ENCODE results near the gene NAP1L4.

NAP1L4 gene

GRCh38 chr11:2917842-2918490 is 74.2 kb downstream of the NAP1L4 start:
- H3K4me3 ChIP-seq (ENCODE audit: low read depth in 1 of 5, low read length in 5 of 5): no peak overlapping the region
- no peak overlapping the region for H3K27ac ChIP-seq (ENCODE audit: low read depth, low read length)

DNA sequence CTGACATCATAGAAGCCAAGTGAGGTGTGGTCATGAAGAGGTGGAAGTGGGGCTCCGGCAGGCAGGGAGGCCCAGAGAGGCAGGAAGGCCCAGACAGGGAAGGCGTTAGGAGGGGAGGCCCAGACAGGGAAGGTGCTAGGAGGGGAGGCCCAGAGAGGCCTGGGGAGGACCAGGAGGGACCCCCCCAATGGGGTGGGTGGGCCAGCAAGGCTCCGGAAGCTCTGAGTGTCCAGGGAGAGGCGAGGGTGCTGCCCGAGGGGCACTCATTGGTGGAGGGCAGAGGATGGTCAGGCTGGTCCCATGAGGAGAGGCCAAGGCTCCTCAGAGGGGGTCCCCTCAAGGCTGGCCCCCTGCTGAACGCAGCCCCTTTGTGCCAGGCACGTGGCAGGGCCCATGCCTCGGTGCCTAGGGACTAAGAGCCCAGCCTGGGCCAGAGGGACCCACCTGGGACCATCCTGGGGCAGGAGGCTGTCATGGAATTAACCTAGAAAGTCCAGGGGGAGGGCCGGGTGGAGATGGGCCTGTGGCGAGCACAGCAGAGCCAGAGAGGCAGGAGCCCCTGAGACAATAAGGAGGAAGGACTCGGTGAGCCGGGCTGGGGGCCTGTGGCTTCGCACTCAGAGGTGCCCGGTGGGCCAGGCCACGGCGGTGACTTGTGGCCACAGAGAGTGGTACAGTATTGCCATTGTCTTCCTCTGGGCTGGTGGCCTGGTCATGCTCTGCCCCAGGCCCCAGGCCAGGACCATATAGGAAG is 75.1 kb downstream of the NAP1L4 start:
- Histone ChIP-seq H3K9me3 (ENCODE audit: control insufficient read depth in 5 of 5, low read length in 5 of 5) (no peaks in the 10 kb centered on the region), H3K4me1 (ENCODE audit: control insufficient read depth in 5 of 5, insufficient read depth in 5 of 5, low read length in 5 of 5) (no peaks in the 10 kb centered on the region), H3K27ac (ENCODE audit: low read depth, low read length) (no peak overlapping the region), H3K4me3 (ENCODE audit: low read depth in 1 of 5, low read length in 5 of 5) (no peak overlapping the region), H3K9ac (ENCODE audit: low read length in 5 of 5) (no peak overlapping the region), H3K27me3 (ENCODE audit: control insufficient read depth in 5 of 5, insufficient read depth in 4 of 5, low read length in 5 of 5) (peaks cover 0 to 2% (median 0%) of the 10 kb centered on the region in 5 donors), H3K36me3 (ENCODE audit: control insufficient read depth in 5 of 5, insufficient read depth in 5 of 5, low read length in 5 of 5) (no peaks in the 10 kb centered on the region)

More at GRCh38 chr11:2917842-2918490, 74.2 kb downstream of the NAP1L4 start:
- no peaks in the 10 kb centered on the region for H3K4me1 ChIP-seq (ENCODE audit: control insufficient read depth in 5 of 5, insufficient read depth in 5 of 5, low read length in 5 of 5)
- H3K27me3 ChIP-seq (ENCODE audit: control insufficient read depth in 5 of 5, insufficient read depth in 4 of 5, low read length in 5 of 5): peaks cover 0 to 2% (median 0%) of the 10 kb centered on the region in 5 donors
- no peaks in the 10 kb centered on the region for H3K9me3 ChIP-seq (ENCODE audit: control insufficient read depth in 5 of 5, low read length in 5 of 5)
- no peak overlapping the region for H3K9ac ChIP-seq (ENCODE audit: low read length in 5 of 5)
- no peaks in the 10 kb centered on the region for H3K36me3 ChIP-seq (ENCODE audit: control insufficient read depth in 5 of 5, insufficient read depth in 5 of 5, low read length in 5 of 5)

- H3K9me3 ChIP-seq (ENCODE audit: control insufficient read depth in 5 of 5, low read length in 5 of 5): no peaks in the 10 kb centered on the region
Observed at GRCh38 chr11:2916114-2916891, 75.8 kb downstream of the NAP1L4 start.

DNA sequence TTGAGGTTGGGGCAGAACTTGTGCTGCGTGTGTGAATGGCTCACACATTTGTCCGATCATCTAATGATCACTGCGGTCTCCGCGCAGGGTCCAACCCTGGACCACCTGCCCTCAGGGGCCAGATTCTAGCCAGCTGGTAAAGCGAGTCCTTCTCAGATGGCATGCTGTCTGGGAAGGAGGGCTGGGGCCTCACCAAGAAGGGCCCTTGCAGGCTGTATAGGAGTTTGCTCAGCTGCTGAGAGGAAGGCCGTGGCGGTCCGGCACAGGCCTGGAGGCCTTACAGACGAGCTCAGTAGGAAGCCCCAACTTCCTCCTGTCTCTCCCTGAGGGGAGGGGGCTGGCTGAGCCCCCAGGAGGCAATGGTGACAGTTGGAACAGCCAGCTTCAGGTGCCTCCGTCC is 76.7 kb downstream of the NAP1L4 start:
- no peak overlapping the region for H3K9ac ChIP-seq (ENCODE audit: low read length in 5 of 5)
- no peak overlapping the region for H3K4me3 ChIP-seq (ENCODE audit: low read depth in 1 of 5, low read length in 5 of 5)
- no peaks in the 10 kb centered on the region for H3K36me3 ChIP-seq (ENCODE audit: control insufficient read depth in 5 of 5, insufficient read depth in 5 of 5, low read length in 5 of 5)
- no peak overlapping the region for H3K27ac ChIP-seq (ENCODE audit: low read depth, low read length)
- H3K9me3 ChIP-seq (ENCODE audit: control insufficient read depth in 5 of 5, low read length in 5 of 5): no peaks in the 10 kb centered on the region
- peaks cover 0 to 2% (median 0%) of the 10 kb centered on the region in 5 donors for H3K27me3 ChIP-seq (ENCODE audit: control insufficient read depth in 5 of 5, insufficient read depth in 4 of 5, low read length in 5 of 5)
- no peaks in the 10 kb centered on the region for H3K4me1 ChIP-seq (ENCODE audit: control insufficient read depth in 5 of 5, insufficient read depth in 5 of 5, low read length in 5 of 5)

More at GRCh38 chr11:2916114-2916891, 75.8 kb downstream of the NAP1L4 start:
- H3K4me3 ChIP-seq (ENCODE audit: low read depth in 1 of 5, low read length in 5 of 5): no peak overlapping the region
- no peak overlapping the region for H3K9ac ChIP-seq (ENCODE audit: low read length in 5 of 5)
- peaks cover 0 to 2% (median 0%) of the 10 kb centered on the region in 5 donors for H3K27me3 ChIP-seq (ENCODE audit: control insufficient read depth in 5 of 5, insufficient read depth in 4 of 5, low read length in 5 of 5)
- H3K36me3 ChIP-seq (ENCODE audit: control insufficient read depth in 5 of 5, insufficient read depth in 5 of 5, low read length in 5 of 5): no peaks in the 10 kb centered on the region
- H3K4me1 ChIP-seq (ENCODE audit: control insufficient read depth in 5 of 5, insufficient read depth in 5 of 5, low read length in 5 of 5): no peaks in the 10 kb centered on the region
- H3K27ac ChIP-seq (ENCODE audit: low read depth, low read length): no peak overlapping the region

DNA sequence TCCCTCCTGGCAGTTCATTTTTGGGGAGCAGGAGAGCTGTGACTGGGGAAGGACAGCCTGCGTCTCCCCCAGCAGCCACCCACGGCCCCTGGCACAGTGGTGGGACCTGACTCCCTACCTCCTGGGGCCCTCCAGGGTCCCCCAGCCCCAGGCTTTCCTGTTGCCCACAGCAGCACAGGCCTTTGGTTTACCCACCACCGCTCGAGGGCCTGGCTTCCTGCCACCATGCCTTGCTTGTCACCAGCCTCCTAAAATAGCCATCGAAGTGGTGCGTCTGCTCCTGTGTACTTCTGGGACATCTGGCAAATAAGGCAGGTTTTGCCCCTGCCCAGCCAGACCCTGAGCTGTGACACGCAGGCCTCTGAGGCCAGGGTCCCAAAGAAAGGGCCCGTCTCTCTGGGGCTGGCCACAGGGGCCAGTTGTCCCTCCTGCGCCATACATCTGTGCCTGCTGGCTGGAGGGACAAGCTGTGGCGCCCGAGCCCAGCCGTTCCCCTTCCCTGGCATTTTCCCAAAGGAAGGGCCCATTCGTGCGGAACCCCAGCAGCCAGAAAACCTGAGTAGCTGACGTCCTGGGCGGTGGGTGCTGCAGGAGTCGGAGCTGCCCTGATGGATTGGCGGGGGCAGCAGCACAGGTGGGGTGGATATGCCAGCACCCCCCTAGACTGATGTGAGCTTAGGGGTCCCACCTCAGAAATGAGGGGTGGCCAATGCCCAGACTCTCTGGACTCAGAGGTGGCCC is 77.5 kb downstream of the NAP1L4 start:
- Histone ChIP-seq H3K4me3 (ENCODE audit: low read depth in 1 of 5, low read length in 5 of 5) (no peak overlapping the region), H3K4me1 (ENCODE audit: control insufficient read depth in 5 of 5, insufficient read depth in 5 of 5, low read length in 5 of 5) (peaks cover 0 to 2% (median 0%) of the 10 kb centered on the region in 5 donors), H3K36me3 (ENCODE audit: control insufficient read depth in 5 of 5, insufficient read depth in 5 of 5, low read length in 5 of 5) (no peaks in the 10 kb centered on the region), H3K9ac (ENCODE audit: low read length in 5 of 5) (no peak overlapping the region), H3K27ac (ENCODE audit: low read depth, low read length) (no peak overlapping the region), H3K27me3 (ENCODE audit: control insufficient read depth in 5 of 5, insufficient read depth in 4 of 5, low read length in 5 of 5) (peaks cover 0 to 5% (median 0%) of the 10 kb centered on the region in 5 donors), H3K9me3 (ENCODE audit: control insufficient read depth in 5 of 5, low read length in 5 of 5) (no peaks in the 10 kb centered on the region)

- H3K4me1 ChIP-seq (ENCODE audit: control insufficient read depth in 5 of 5, insufficient read depth in 5 of 5, low read length in 5 of 5): peaks cover 0 to 5% (median 2%) of the 10 kb centered on the region in 5 donors
- H3K4me3 ChIP-seq (ENCODE audit: low read depth in 1 of 5, low read length in 5 of 5): no peak overlapping the region
- no peaks in the 10 kb centered on the region for H3K9me3 ChIP-seq (ENCODE audit: control insufficient read depth in 5 of 5, low read length in 5 of 5)
- no peaks in the 10 kb centered on the region for H3K36me3 ChIP-seq (ENCODE audit: control insufficient read depth in 5 of 5, insufficient read depth in 5 of 5, low read length in 5 of 5)
- no peak overlapping the region for H3K9ac ChIP-seq (ENCODE audit: low read length in 5 of 5)
- H3K27ac ChIP-seq (ENCODE audit: low read depth, low read length): no peak overlapping the region
- H3K27me3 ChIP-seq (ENCODE audit: control insufficient read depth in 5 of 5, insufficient read depth in 4 of 5, low read length in 5 of 5): peaks cover 0 to 6% (median 0%) of the 10 kb centered on the region in 5 donors
Observed at GRCh38 chr11:2913776-2914175, 78.4 kb downstream of the NAP1L4 start.

GRCh38 chr11:2913019-2913431 is 79.1 kb downstream of the NAP1L4 start:
- no peak overlapping the region for H3K9ac ChIP-seq (ENCODE audit: low read length in 5 of 5)
- no peak overlapping the region for H3K27ac ChIP-seq (ENCODE audit: low read depth, low read length)
- peaks cover 3 to 11% (median 7%) of the 10 kb centered on the region in 5 donors for H3K27me3 ChIP-seq (ENCODE audit: control insufficient read depth in 5 of 5, insufficient read depth in 4 of 5, low read length in 5 of 5)
- peaks cover 0 to 5% (median 2%) of the 10 kb centered on the region in 5 donors for H3K4me1 ChIP-seq (ENCODE audit: control insufficient read depth in 5 of 5, insufficient read depth in 5 of 5, low read length in 5 of 5)
- H3K4me3 ChIP-seq (ENCODE audit: low read depth in 1 of 5, low read length in 5 of 5): no peak overlapping the region
- no peaks in the 10 kb centered on the region for H3K9me3 ChIP-seq (ENCODE audit: control insufficient read depth in 5 of 5, low read length in 5 of 5)
- H3K36me3 ChIP-seq (ENCODE audit: control insufficient read depth in 5 of 5, insufficient read depth in 5 of 5, low read length in 5 of 5): no peaks in the 10 kb centered on the region

DNA sequence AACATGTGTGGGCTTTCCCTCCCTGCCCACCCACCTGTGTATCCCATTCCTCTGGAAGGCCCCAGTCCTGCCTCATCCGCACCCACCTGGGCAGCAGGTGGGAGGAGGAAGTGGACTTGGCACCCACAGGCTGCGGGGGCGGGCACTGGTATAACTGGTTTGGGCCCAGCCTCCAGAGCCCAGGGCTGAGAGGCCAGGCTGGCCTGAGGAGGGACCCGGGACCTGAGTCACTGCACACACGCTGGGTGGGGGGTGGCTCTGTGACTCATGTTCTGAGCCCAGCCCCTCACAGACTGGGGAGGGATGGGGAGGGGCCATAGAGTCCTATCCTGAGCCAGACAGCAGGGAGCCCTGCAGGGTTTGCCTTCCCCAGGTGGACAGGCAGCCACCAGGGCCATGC is 79.6 kb downstream of the NAP1L4 start:
- H3K27ac ChIP-seq (ENCODE audit: low read depth, low read length): no peak overlapping the region
- H3K9ac ChIP-seq (ENCODE audit: low read length in 5 of 5): no peak overlapping the region
- H3K4me3 ChIP-seq (ENCODE audit: low read depth in 1 of 5, low read length in 5 of 5): no peak overlapping the region
- H3K9me3 ChIP-seq (ENCODE audit: control insufficient read depth in 5 of 5, low read length in 5 of 5): peaks cover 0 to under 1% (median 0%) of the 10 kb centered on the region in 5 donors
- no peaks in the 10 kb centered on the region for H3K36me3 ChIP-seq (ENCODE audit: control insufficient read depth in 5 of 5, insufficient read depth in 5 of 5, low read length in 5 of 5)
- H3K27me3 ChIP-seq (ENCODE audit: control insufficient read depth in 5 of 5, insufficient read depth in 4 of 5, low read length in 5 of 5): peaks cover 3 to 14% (median 9%) of the 10 kb centered on the region in 5 donors
- H3K4me1 ChIP-seq (ENCODE audit: control insufficient read depth in 5 of 5, insufficient read depth in 5 of 5, low read length in 5 of 5): peaks cover 0 to 5% (median 2%) of the 10 kb centered on the region in 5 donors

DNA sequence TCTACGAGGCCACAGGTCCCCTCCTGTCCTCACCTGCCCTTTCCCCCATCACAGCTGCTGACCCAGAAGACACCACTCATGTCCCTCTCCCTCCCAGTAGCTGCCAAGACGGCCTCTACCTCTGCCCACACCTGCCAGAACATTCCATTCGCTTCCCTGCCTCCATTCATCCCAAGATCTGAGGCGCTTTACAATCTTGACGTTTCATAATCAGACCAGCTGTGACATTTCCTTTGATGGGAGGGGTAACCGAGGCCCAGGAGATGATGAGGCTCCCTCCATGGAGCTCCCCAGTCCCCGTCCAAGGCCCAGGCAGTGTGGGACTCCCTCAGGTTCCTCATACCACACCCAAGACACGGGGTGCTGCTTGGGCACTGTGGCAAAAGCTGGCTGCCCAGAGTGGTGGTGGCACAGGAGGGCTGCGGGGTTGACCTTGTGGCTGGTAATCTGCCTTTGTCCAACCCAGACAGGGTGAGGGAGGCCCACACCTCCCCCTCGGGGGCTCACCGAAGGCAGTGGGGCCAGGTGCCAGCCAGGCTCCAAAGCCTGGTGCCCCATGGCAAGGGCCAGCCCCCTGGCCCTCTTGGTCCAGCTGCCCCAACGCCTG is 80.2 kb downstream of the NAP1L4 start:
- Histone ChIP-seq H3K4me3 (ENCODE audit: low read depth in 1 of 5, low read length in 5 of 5) (no peak overlapping the region), H3K9me3 (ENCODE audit: control insufficient read depth in 5 of 5, low read length in 5 of 5) (peaks cover 0 to 5% (median 3%) of the 10 kb centered on the region in 5 donors), H3K9ac (ENCODE audit: low read length in 5 of 5) (no peak overlapping the region), H3K4me1 (ENCODE audit: control insufficient read depth in 5 of 5, insufficient read depth in 5 of 5, low read length in 5 of 5) (peaks cover 0 to 5% (median 2%) of the 10 kb centered on the region in 5 donors), H3K27me3 (ENCODE audit: control insufficient read depth in 5 of 5, insufficient read depth in 4 of 5, low read length in 5 of 5) (peaks cover 3 to 19% (median 9%) of the 10 kb centered on the region in 5 donors), H3K27ac (ENCODE audit: low read depth, low read length) (no peak overlapping the region), H3K36me3 (ENCODE audit: control insufficient read depth in 5 of 5, insufficient read depth in 5 of 5, low read length in 5 of 5) (no peaks in the 10 kb centered on the region)

All from subcutaneous abdominal adipose tissue (tissue), 5 donors.